Left ventricle myocardium superior (tissue), 1 donor: Measurements from ENCODE around the gene DPM1. TPM values are rescaled to one million over a fixed set of nuclear protein-coding genes. Genes with fewer than 3 reads are reported as not detected.

Source experiments
- ATAC-seq: fragments of 200-7000 bp; cut with Tn5 transposase; one replicate; pipeline ENCODE4 v1.9.1; 2020; ENCODE audit warnings: mild to moderate bottlenecking, moderate library complexity
- DNase-seq: peaks from one replicate; pipeline ENCODE4 v3.0.0-alpha.2; 2020
- intact Hi-C: fragments of 100-400 bp; cut with micrococcal nuclease; formaldehyde crosslinking; loops from one replicate; pipeline ENCODE4 v1.11.0; 2022
- long read RNA-seq: library from polyadenylated mRNA; unstranded; transcript quantifications from one replicate; pipeline ENCODE4 v2.0.0, GENCODE V29; 2021
- total RNA-seq: library from RNA; stranded (reverse); fragmentation: NEBNext Ultra II Directional; extraction: Animal tissue kit (Norgen Biotek cat#: 25700); gene quantifications from one replicate; pipeline ENCODE4 v1.2.1, GENCODE V29; 2021
- donor health status: DM: no; HTN: yes; CAD: no; lungs with severe emphysema.

The DPM1 gene
- 41.2 TPM for total RNA-seq
- long read RNA-seq, transcript DPM1-203 (9 exons, 1,075 nt) = major isoform, 14 of 23 reads
- long read RNA-seq, partial matches to known transcripts = 0 of 23 reads
- long read RNA-seq, other reads (novel, unspliced or antisense) = 9 of 23 reads

- ATAC-seq (peak; percentile 90), DNase-seq (peak; percentile 86)
- intact Hi-C loops = loop anchor here (2.0 kb wide), 1 partner anchor 25 kb away; no protein-coding TSS in a partner anchor
Measured at GRCh38 chr20:50957798-50958614, at the start of gene DPM1. TSS of gene DPM1 (minus strand) at chr20:50958532. CDS start at chr20:50958523, 9 bp downstream.

DNA sequence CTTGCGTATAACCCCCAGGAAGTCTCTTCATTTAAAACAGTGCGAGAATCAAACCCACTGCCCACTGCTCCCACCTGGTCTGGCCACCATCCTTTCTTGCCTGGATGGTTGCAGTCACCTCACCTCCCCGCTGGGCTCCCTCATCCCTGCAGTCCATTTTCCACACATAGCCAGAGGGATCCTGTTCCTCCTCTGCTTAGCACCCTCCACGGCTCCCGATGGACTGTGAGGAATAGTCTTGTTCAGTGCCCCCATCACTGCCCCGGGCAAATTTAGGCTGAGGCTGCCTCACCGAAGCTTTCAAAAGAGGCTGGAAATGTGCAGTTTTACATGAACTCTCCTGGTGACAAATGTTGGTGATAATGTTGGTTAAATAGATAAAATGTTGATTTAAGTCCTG, 46.9 kb upstream of the DPM1 start:
- intact Hi-C loops = no loop called here
- DNase-seq (no peak), ATAC-seq (no peak)

DNA sequence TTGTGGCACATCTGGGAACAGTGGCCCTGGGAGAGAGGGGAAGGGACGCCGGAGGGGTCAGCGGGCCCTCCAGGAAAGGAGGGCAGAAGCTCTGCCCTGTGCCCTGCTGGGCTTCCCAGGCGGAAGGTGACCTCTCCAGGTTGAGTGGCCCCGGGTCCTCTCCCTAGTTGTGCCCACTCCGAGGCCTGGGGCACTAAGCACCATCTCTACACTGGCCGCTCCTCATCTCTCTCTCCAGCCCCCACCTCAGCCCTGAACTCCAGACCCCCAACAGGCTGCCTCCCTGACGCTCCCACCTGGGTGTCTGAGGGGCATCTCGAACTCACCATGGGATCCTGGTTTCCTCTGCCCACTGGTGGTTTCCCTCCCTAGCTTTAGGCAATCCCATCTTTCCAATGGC, 46.4 kb upstream of the DPM1 start:
- intact Hi-C loops = no loop called here
- ATAC-seq (no peak), DNase-seq (no peak)

- no peak for DNase-seq
- intact Hi-C loops = no loop called here
- ATAC-seq = no peak
Measured at GRCh38 chr20:51004305-51004727, 46.0 kb upstream of the DPM1 start.

DNA sequence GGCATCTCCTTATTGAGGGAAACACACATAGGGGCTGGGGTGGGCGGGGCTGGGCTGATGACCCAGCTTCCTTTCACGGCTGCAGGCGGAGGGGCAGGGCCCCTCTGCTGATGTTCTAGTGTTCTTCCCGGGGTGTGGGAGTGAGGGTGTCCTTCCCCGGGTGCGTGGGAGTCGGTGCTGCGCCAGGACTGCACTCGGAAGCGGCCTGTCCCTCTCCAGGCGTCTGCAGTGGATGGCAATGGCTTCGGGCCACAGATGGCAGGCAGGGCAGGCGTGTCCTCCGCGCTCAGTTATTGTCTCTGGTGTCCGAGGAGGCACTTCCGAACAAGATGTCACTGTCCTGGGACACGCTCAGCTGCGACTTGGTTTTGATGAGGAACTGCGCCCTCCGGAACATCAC, 45.4 kb upstream of the DPM1 start:
- DNase-seq (no peak), ATAC-seq (no peak)
- intact Hi-C loops = no loop called here

GRCh38 chr20:51002633-51003032, 44.3 kb upstream of the DPM1 start:
- ATAC-seq = no peak
- intact Hi-C loops = no loop called here
- DNase-seq = no peak

GRCh38 chr20:51001430-51002265, 43.3 kb upstream of the DPM1 start:
- no peak for ATAC-seq
- intact Hi-C loops = no loop called here
- DNase-seq = no peak

DNA sequence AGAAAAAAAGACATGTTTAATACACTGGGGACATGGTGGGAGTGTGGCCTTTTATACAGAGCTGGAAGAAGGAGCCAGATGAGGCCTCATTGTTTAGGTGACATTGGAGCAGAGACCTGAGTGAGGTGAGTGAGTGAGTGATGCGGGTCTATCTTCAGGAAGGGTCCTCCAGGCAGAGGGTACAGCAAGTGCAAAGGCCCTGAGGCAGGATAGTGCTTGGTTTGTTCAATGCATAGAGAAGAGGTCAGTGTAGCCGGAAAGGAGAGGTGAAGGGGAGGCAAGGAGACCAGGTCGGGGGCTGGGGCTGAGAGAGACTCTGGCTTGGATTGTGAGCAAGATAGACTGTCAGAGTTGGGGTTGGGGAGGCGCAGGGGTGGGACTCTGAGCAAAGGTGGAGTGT, 41.0 kb upstream of the DPM1 start:
- ATAC-seq = no peak
- intact Hi-C loops = no loop called here
- no peak for DNase-seq

- ATAC-seq (no peak), DNase-seq (no peak)
- intact Hi-C loops = no loop called here
Measured at GRCh38 chr20:50996901-50997865, 38.9 kb upstream of the DPM1 start.

DNA sequence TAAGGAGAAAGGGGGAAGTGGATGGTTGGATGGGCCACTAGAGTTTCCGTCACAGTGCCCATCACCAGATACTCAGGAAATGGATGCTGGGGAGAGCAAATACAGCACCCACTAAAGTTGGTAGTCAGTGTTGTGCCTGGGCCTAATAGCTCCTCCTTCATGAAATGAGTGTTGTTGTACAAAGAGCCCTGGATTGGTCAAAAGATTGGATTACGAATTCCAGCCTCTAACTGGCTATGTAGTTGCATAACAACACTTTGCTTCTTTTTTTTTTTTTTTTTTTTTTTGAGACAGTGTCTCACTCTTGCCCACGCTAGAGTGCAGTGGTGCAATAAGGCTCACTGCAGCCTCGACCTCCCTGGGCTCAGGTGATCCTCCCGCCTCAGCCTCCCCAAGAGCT, 37.2 kb upstream of the DPM1 start:
- intact Hi-C loops = no loop called here
- ATAC-seq (no peak), DNase-seq (no peak)

DNA sequence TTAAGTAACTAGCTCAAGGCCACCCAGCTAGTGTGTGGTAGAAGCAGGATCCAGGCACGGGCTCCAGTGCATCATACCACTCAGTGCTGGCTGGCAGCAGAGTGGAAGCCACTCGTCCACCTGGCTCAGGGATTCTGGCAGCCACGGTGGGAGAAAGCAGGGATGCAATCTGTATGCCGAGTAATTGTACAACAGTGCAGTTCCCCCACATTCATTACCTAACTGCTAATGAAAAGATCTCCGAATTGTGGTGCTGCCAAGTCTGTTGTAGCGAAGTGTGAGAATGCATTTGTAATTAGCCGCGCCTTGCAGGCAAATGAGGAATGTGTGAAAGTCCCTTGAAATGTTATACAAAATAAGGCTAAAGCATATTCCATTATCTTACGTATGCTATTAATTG, 35.5 kb upstream of the DPM1 start:
- intact Hi-C loops = loop anchor here (5.0 kb wide), 1 partner anchor 328 kb away; no protein-coding TSS in a partner anchor

GRCh38 chr20:50992733-50993457, 34.6 kb upstream of the DPM1 start:
- no peak for DNase-seq
- intact Hi-C loops = loop anchor here (5.0 kb wide), 1 partner anchor 329 kb away; no protein-coding TSS in a partner anchor
- ATAC-seq = peak; percentile 36

More for the DNA sequence above, 35.5 kb upstream of the DPM1 start:
- ATAC-seq = no peak
- no peak for DNase-seq

DNA sequence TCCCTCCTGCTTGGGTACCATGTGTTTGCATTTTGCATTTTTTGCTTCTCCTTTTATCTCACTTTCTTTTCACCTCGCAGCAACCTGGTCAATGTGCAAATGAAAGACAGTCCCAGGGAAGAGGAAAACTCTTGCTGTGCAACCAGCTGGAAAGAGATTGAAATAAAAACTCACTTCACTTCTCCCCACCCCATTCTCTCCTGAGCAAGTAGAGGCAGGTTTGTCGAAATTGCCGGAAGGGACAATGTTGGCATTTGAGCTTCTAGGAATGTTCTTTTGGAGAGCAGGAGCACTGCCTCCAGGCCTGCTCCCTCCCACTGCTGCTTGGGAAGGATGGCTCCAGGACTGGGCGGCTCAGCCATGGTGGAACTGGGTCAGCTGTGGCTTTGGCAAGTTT, 34.0 kb upstream of the DPM1 start:
- ATAC-seq = no peak
- no peak for DNase-seq
- intact Hi-C loops = loop anchor here (5.0 kb wide), 1 partner anchor 330 kb away; no protein-coding TSS in a partner anchor

- no peak for DNase-seq
- no peak for ATAC-seq
- intact Hi-C loops = loop anchor here (5.0 kb wide), 1 partner anchor 331 kb away; no protein-coding TSS in a partner anchor
Measured at GRCh38 chr20:50991076-50991475, 32.7 kb upstream of the DPM1 start.

- DNase-seq (no peak), ATAC-seq (peak; percentile 91)
- intact Hi-C loops = no loop called here
Measured at GRCh38 chr20:50987493-50988210, 29.3 kb upstream of the DPM1 start.

DNA sequence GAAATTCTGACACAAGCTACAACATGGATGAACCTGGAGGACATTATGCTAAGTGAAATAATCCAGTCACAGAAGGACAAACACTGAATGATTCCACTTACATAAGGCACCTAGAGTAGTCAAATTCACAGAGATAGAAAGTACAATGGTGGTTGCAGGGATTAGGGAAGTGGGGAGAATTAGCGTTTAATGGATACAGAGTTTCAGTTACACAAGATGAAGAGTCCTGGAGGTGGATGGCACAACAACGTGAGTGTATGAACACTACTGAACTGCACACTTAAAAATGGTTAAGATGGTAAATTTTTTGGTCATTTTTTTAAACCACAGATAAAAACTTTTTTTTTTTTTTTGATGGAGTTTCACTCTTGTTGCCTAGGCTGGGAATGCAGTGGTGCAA, 25.0 kb upstream of the DPM1 start:
- DNase-seq = no peak
- no peak for ATAC-seq
- intact Hi-C loops = no loop called here

DNA sequence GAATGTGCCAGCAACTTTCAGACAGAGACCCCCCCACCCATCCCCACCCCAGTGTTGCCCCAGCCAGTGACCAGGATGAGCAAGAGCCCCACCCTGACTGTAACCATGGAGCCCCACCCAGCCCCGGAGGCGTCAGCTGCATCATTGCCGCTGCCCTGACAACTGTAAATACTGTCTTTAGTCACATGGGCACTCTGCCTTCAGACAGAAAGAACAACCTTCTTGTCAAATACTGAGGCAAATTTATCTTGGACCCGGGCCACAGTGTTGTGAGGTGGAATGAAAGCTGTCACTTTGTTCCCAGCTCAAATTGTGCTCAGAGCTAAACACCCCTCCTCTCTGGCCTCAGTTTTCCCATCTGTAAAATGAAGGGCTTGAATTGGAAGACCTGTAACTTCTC, 24.0 kb upstream of the DPM1 start:
- no peak for DNase-seq
- intact Hi-C loops = no loop called here
- peak; percentile 25 for ATAC-seq

DNA sequence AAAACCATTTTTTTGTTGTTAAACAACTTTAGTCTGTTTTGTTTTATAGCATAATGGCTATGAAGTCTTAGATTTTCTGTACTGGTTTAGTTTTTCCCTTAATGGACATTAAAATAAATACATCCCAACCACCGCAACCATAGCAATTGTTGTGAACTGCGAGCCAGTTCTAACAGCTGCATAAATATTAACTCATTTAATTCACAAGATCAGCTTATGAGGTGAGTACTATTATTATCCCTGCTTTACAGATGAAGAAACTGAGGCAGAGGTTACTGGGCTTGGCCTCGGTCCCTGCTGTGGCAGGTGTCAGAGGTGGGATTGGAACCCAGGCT, 23.3 kb upstream of the DPM1 start:
- ATAC-seq = no peak
- intact Hi-C loops = no loop called here
- DNase-seq = no peak
